Neural progenitor cell (in vitro differentiated cells): ENCODE data around the gene URB1.

Experiments used
- CTCF ChIP-seq: fragments of 200-600 bp; sonication (generic); IDR thresholded peaks from 2 replicates; pipeline ENCODE4 v1.5.1; 2017; ENCODE audit warnings: antibody characterized with exemption, mild to moderate bottlenecking
- EZH2phosphoT487 ChIP-seq: fragments of 200-600 bp; sonication (generic); IDR thresholded peaks from 2 replicates; pipeline ENCODE4 v1.6.1; 2017; ENCODE audit warnings: antibody characterized with exemption

GRCh38 chr21:32347351-32347750, 45.5 kb downstream of the URB1 start:
- TF ChIP-seq CTCF (no peak), EZH2phosphoT487 (no peak)
